GM20431 (cell line): ENCODE data around the gene HORMAD2.

ENCODE experiments used
- in situ Hi-C: fragments of 300-500 bp; cut with MseI, MboI; formaldehyde crosslinking; loops from one replicate; pipeline ENCODE4 v1.15.0; 2020; ENCODE audit warnings: low sequenced_read_pairs; ENCODE audit not compliant: unreplicated experiment

HORMAD2 gene

GRCh38 chr22:30097861-30098260 lies 17.6 kb downstream of the HORMAD2 start:
- in situ Hi-C loops = no loop called here

DNA sequence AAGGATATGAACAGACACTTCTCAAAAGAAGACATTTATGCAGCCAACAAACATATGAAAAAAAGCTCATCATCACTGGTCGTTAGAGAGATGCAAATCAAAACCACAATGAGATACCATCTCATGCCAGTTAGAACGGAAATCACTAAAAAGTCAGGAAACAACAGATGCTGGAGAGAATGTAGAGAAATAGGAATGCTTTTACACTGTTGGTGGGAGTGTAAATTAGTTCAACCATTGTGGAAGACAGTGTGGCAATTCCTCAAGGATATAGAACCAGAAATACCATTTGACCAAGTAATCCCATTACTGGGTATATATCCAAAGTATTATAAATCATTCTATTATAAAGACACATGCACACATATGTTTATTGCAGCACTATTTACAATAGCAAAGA lies 20.5 kb downstream of the HORMAD2 start:
- in situ Hi-C loops = loop anchor here (10.0 to 25.0 kb wide), 2 partner anchors 284 to 387 kb away; partner anchors contain the start of gene RNF215

DNA sequence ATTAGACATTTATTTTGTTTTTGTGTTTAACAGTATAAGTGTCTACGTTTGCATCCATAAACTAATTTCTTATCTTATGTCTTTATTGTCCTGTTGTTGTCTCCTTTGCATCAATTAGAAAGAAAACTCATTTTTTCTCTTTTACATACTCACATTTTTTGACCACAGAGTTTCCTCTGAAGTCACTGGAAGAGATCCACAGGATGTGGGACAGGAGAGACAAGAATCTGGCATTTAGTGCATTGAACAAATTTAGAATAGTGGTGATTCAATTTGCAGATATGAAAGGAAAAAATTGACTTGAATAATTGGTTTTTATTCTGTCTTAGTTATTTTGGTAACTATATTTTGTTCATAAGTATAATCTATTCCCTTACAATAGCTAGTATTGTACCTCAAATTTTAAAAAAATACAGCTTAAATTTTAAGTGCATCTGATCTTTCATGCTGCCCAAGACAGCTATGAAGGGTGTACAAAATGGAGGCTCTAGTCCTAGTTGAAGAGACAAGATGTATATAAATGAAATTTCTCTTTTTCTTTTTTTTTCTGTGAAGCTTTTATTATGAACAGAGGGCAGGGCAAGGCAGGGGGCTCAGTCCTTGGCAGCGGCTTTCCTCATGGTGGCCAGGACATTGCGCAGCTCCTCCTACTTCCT lies 24.4 kb downstream of the HORMAD2 start:
- in situ Hi-C loops = loop anchor here (10.0 to 25.0 kb wide), 2 partner anchors 280 to 383 kb away; partner anchors contain the start of gene RNF215

DNA sequence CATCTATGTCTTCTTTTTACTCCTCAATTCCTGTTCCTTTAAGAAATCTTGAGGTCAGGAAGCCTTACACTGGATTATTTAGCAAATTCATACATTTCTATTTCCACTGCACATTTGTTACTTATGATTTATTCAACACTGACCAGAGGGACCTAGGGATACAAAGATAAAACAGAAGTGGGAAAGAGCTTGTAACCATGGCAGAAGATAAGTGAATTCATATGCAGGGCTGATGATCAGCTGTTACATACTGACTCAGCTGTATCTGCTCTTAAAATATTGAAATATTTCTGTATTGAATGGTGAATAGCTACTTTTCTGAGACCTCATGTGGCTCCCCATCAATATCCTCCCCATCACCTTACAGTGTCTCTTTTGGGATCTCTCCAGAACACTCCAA lies 25.2 kb downstream of the HORMAD2 start:
- in situ Hi-C loops = loop anchor here (10.0 to 25.0 kb wide), 2 partner anchors 279 to 382 kb away; partner anchors contain the start of gene RNF215

DNA sequence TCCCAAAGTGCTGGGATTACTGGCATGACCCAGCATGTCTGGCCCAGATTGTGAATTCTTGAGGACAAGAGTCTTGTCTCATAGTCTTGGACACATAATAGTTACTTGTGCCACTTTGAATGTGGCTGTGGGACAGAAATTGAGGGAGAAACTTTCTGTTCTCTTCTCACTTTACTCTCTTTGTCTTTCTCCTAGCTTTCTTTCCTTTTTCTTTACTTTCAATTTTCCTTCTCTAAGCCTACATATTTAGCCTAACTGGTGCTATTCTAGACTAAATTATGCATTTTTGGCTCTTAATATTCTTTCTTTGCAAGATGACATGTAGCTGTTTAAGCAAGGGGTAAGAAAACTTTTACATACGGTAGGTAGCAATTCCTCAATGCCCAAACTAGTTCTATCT lies 33.2 kb downstream of the HORMAD2 start:
- in situ Hi-C loops = loop anchor here (25.0 kb wide), 1 partner anchor 374 kb away; no protein-coding TSS in a partner anchor

GRCh38 chr22:30114361-30114760 lies 34.1 kb downstream of the HORMAD2 start:
- in situ Hi-C loops = loop anchor here (25.0 kb wide), 1 partner anchor 373 kb away; no protein-coding TSS in a partner anchor

- in situ Hi-C loops = loop anchor here (25.0 kb wide), 1 partner anchor 372 kb away; no protein-coding TSS in a partner anchor
Observed at GRCh38 chr22:30115705-30116104, 35.4 kb downstream of the HORMAD2 start.

GRCh38 chr22:30116362-30117117 lies 36.3 kb downstream of the HORMAD2 start:
- in situ Hi-C loops = loop anchor here (25.0 kb wide), 1 partner anchor 371 kb away; no protein-coding TSS in a partner anchor

DNA sequence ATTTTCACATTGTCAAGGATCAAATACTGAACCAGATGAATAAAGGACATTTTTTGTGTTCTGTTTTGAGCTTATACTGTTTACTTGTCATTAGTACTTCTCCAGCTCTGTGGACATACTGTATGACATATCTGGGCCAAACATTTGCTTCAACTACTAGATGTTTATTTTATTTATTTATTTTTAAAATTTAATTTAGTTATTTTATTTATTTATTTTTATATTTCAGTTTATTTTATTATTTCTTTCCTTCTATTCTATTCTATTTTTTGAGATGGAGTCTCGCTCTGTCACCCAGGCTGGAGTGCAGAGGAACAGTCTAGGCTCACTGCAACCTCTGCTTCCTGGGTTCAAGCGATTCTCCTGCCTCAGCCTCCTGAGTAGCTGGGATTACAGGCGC lies 37.0 kb downstream of the HORMAD2 start:
- in situ Hi-C loops = loop anchor here (25.0 kb wide), 1 partner anchor 370 kb away; no protein-coding TSS in a partner anchor

- in situ Hi-C loops = loop anchor here (25.0 kb wide), 1 partner anchor 369 kb away; no protein-coding TSS in a partner anchor
Observed at GRCh38 chr22:30118291-30118690, 38.0 kb downstream of the HORMAD2 start.

GRCh38 chr22:30121960-30122359 lies 41.7 kb downstream of the HORMAD2 start:
- in situ Hi-C loops = loop anchor here (25.0 kb wide), 1 partner anchor 365 kb away; no protein-coding TSS in a partner anchor

- in situ Hi-C loops = loop anchor here (25.0 kb wide), 1 partner anchor 364 kb away; no protein-coding TSS in a partner anchor
Observed at GRCh38 chr22:30123463-30123862, 43.2 kb downstream of the HORMAD2 start.

DNA sequence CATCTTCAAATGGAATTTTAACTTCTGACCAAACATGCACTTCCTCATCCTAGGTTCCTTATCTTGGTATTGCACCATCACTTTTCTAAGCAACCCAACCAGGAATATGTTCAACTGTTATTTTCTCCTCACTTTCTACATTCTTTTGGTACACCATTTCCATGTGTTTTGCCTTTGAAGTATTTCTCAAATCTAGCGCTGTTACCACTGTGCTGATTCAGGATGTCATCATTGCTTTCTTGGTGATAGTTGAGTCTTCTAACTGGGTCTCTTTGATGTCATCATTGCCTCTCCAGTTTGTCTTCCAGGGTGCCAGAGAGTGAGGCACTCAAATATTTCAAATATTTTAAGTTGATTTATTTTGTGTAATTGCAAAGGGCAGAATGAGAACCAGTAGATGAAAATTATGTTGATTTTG lies 47.5 kb downstream of the HORMAD2 start:
- in situ Hi-C loops = no loop called here

- in situ Hi-C loops = no loop called here
Observed at GRCh38 chr22:30128511-30128910, 48.2 kb downstream of the HORMAD2 start.

- in situ Hi-C loops = no loop called here
Observed at GRCh38 chr22:30129636-30130035, 49.4 kb downstream of the HORMAD2 start.

- in situ Hi-C loops = no loop called here
Observed at GRCh38 chr22:30132290-30132996, 52.2 kb downstream of the HORMAD2 start.

- in situ Hi-C loops = no loop called here
Observed at GRCh38 chr22:30140414-30140813, 60.1 kb downstream of the HORMAD2 start.

DNA sequence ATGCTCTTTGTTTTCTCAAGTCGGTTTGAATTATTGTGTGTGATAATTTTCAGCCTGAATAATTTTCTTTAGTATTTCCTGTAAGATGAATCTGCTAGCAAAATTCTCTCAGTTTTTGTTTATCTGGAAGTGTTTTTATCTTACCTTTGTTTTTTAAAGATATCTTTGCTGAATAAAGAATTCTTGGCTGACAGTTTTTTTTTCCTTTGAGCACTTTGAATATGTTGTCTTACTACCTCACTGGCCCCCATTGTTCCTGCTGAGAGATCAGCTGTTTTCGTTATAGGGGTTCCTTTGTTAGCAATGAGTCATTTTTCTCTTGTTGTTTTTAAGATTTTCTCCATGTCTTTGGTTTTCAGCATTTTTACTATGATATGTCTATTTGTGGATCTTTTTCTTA lies 63.0 kb downstream of the HORMAD2 start:
- in situ Hi-C loops = no loop called here

DNA sequence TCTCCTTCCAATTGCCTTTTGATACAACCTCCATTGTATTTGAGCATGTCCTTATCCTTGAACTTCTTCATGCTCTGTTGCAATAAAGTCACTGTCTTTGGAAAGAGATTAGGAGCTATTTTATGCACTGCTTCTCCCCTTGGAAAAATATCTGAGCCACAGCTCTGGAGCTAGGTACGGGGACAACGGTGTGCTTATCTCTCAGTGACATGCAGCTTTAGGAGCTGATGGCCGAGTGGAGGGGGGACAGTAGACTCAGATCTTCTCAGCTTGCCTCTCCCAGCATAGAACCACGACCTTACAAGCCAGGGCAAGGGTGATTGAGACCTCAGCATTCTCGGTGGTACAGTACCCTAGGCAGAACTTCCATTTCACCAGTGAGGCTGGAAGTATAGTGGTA lies 64.1 kb downstream of the HORMAD2 start:
- in situ Hi-C loops = no loop called here

DNA sequence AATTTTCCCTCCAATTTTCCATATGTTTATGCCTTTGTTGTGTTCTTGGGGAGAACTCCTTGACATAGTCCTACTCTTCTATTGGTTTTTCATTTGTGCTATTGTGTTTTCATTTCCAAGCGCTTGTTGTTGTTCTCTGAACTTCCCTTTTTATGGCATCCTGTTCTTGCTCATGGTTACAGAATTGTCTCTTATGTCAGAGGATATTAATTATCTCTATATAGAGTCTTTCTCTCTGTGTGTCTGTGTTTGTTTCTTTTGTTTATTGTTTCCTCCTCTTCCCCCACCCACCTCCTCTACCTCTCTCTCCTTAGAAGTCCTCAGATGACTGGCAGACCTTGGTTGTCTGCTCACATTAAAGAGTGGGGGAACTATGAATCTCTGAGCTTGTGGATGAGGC lies 69.9 kb downstream of the HORMAD2 start:
- in situ Hi-C loops = no loop called here
